Keratinocyte (primary cell): ENCODE results near the gene KRTAP4-7. TPM values are rescaled to one million over a fixed set of nuclear protein-coding genes. Genes with fewer than 3 reads are reported as not detected.
"Not testable (repeated sequence)": the region's sequence is repeated elsewhere in the genome, so short reads cannot be mapped to it uniquely, and the experiment has no call there.

Experiments
- DNase-seq: peaks from one replicate; pipeline ENCODE4 v3.0.0-alpha.2; 2011; ENCODE audit warnings: low read depth, missing footprints, low spot score
- FAIRE-seq: peaks from 2 replicates; lab custom pipeline; 2011; peaks lifted over from hg19 to GRCh38; lab: Jason Lieb, UNC
- H2AFZ ChIP-seq: 2 replicates; pipeline ENCODE4 v1.6.0; 2012; ENCODE audit warnings: low read length, control low read depth, inconsistent platforms; ENCODE audit not compliant: control insufficient read depth
- H3K27ac ChIP-seq: 2 replicates; pipeline ENCODE4 v1.5.1; 2011; ENCODE audit warnings: low read length; ENCODE audit not compliant: control insufficient read depth, insufficient read depth
- H3K27me3 ChIP-seq: 3 replicates; pipeline ENCODE4 v1.6.0; 2011; ENCODE audit warnings: low read length; ENCODE audit not compliant: control insufficient read depth, insufficient read depth; ENCODE audit errors: extremely low read depth
- H3K36me3 ChIP-seq, 2 experiments: 2 replicates in 1 of 2; 3 replicates in 1 of 2; pipeline ENCODE4 v1.5.1; 2011; ENCODE audit warnings: low read length in 2 of 2, mild to moderate bottlenecking in 1 of 2; ENCODE audit not compliant: control insufficient read depth in 2 of 2, insufficient read depth in 2 of 2; ENCODE audit errors: extremely low read depth in 1 of 2
- H3K4me1 ChIP-seq: 3 replicates; pipeline ENCODE4 v1.5.1; 2011; ENCODE audit warnings: low read length; ENCODE audit not compliant: control insufficient read depth, insufficient read depth; ENCODE audit errors: extremely low read depth
- H3K4me2 ChIP-seq: 3 replicates; pipeline ENCODE4 v1.6.0; 2011; ENCODE audit warnings: low read depth, low read length; ENCODE audit not compliant: control insufficient read depth, insufficient read depth; ENCODE audit errors: extremely low read depth
- H3K4me3 ChIP-seq, 3 experiments: fragments of 200-600 bp in 1 of 3; sonication (generic) in 1 of 3; 2 replicates in 2 of 3; 3 replicates in 1 of 3; pipeline ENCODE4 v1.5.1; 2011 to 2016; ENCODE audit warnings: low read length in 3 of 3, mild to moderate bottlenecking in 3 of 3, control low read depth in 2 of 3, inconsistent platforms in 1 of 3, low read depth in 1 of 3, mixed read lengths in 1 of 3, mixed run types in 1 of 3, moderate library complexity in 1 of 3; ENCODE audit not compliant: control insufficient read depth in 2 of 3, insufficient read depth in 2 of 3; ENCODE audit errors: extremely low read depth in 1 of 3
- H3K79me2 ChIP-seq: 2 replicates; pipeline ENCODE4 v1.6.0; 2012; ENCODE audit warnings: low read length; ENCODE audit not compliant: control insufficient read depth, insufficient read depth
- H3K9ac ChIP-seq: 3 replicates; pipeline ENCODE4 v1.6.0; 2011; ENCODE audit warnings: low read length; ENCODE audit not compliant: control insufficient read depth, insufficient read depth; ENCODE audit errors: extremely low read depth
- H3K9me1 ChIP-seq: 3 replicates; pipeline ENCODE4 v1.6.0; 2011; ENCODE audit warnings: low read length; ENCODE audit not compliant: control insufficient read depth, insufficient read depth; ENCODE audit errors: extremely low read depth
- H3K9me3 ChIP-seq: 2 replicates; pipeline ENCODE4 v1.5.1; 2012; ENCODE audit warnings: low read depth, low read length; ENCODE audit not compliant: control insufficient read depth
- H4K20me1 ChIP-seq: 3 replicates; pipeline ENCODE4 v1.6.0; 2011; ENCODE audit warnings: low read length; ENCODE audit not compliant: control insufficient read depth, insufficient read depth; ENCODE audit errors: extremely low read depth
- CTCF ChIP-seq, 3 experiments: IDR thresholded peaks in 1 of 3; conservative IDR thresholded peaks in 1 of 3; optimal IDR thresholded peaks in 1 of 3; 2 replicates in 2 of 3; 3 replicates in 1 of 3; pipeline versions ENCODE3 to v1.5.1; 2011; ENCODE audit warnings: low read length in 3 of 3, mild to moderate bottlenecking in 3 of 3, moderate library complexity in 2 of 3, control low read depth in 1 of 3, inconsistent platforms in 1 of 3; ENCODE audit not compliant: insufficient read depth in 2 of 3; ENCODE audit errors: extremely low read depth in 1 of 3
- dilution Hi-C: fragments of 300-500 bp; cut with MboI; formaldehyde crosslinking; loops from one replicate; pipeline ENCODE4 v1.7.0; 2020; ENCODE audit warnings: low sequenced_read_pairs; ENCODE audit not compliant: extremely low pct_ligation_motif_present
- polyA plus RNA-seq, 5 experiments: library from polyadenylated mRNA; depleted of rRNA in 3 of 5; stranded (reverse) in 3 of 5; stranded (forward) in 1 of 5; unstranded in 1 of 5; fragments of >200 nt; gene quantifications; 1 replicate in 1 of 5; 2 replicates in 3 of 5; 3 replicates in 1 of 5; pipeline versions ENCODE4 v1.2.1 to v1.2.3, GENCODE V29; 2011 to 2012; ENCODE audit warnings: missing spikeins in 2 of 5, low read depth in 1 of 5, low replicate concordance in 1 of 5

The KRTAP4-7 gene
- polyA plus RNA-seq, 1 donor (not counting 4 experiments of a cell fraction or from before 2014, with no cell fraction given) = not detected

- no peaks in the 10 kb centered on the region for H3K27me3 ChIP-seq
- H3K79me2 ChIP-seq = no peaks in the 10 kb centered on the region
- no peaks in the 10 kb centered on the region for H3K9me3 ChIP-seq
- no peak overlapping the region for H3K4me2 ChIP-seq
- no peak overlapping the region for H3K9ac ChIP-seq
- H4K20me1 ChIP-seq = no peaks in the 10 kb centered on the region
- H3K36me3 ChIP-seq = no peaks in the 10 kb centered on the region
- DNase-seq (no peak), FAIRE-seq (peak; percentile 71)
- H3K4me3 ChIP-seq = no peak overlapping the region
- H3K4me1 ChIP-seq = peaks cover 18% of the 10 kb centered on the region
- H3K9me1 ChIP-seq = no peaks in the 10 kb centered on the region
- no peak overlapping the region for H3K27ac ChIP-seq
- no peak overlapping the region for H2AFZ ChIP-seq
- no peak for TF ChIP-seq CTCF (optimal IDR thresholded peaks at IDR 0.05 in 1 of 3, IDR thresholded peaks at IDR 0.05 in 1 of 3, conservative IDR thresholded peaks at IDR 0.05 in 1 of 3; ENCODE audit: extremely low read depth in 1 of 3, insufficient read depth in 2 of 3, low read length in 3 of 3)
- dilution Hi-C loops = no loop called here
Observed at GRCh38 chr17:41118721-41119120, 34.8 kb downstream of the KRTAP4-7 start.

- H3K9ac ChIP-seq, H3K9me1 ChIP-seq, H3K27ac ChIP-seq, H3K4me2 ChIP-seq, DNase-seq, H3K4me3 ChIP-seq, H3K27me3 ChIP-seq, H4K20me1 ChIP-seq, H3K9me3 ChIP-seq, H3K79me2 ChIP-seq, dilution Hi-C loops, H3K36me3 ChIP-seq, H2AFZ ChIP-seq: not testable (repeated sequence)
- peaks cover 18% of the 10 kb centered on the region for H3K4me1 ChIP-seq
- peak; percentile 89 for FAIRE-seq
Observed at GRCh38 chr17:41119696-41120690, 36.0 kb downstream of the KRTAP4-7 start.
